Non-pigmented ciliary epithelial cell (primary cell): ENCODE results near the gene PPL.
"Not testable (repeated sequence)": the region's sequence is repeated elsewhere in the genome, so short reads cannot be mapped to it uniquely, and the experiment has no call there.

ENCODE experiments used
- DNase-seq: peaks from one replicate; pipeline ENCODE4 v3.0.0-alpha.2; 2010; ENCODE audit warnings: low read depth

The PPL gene

DNA sequence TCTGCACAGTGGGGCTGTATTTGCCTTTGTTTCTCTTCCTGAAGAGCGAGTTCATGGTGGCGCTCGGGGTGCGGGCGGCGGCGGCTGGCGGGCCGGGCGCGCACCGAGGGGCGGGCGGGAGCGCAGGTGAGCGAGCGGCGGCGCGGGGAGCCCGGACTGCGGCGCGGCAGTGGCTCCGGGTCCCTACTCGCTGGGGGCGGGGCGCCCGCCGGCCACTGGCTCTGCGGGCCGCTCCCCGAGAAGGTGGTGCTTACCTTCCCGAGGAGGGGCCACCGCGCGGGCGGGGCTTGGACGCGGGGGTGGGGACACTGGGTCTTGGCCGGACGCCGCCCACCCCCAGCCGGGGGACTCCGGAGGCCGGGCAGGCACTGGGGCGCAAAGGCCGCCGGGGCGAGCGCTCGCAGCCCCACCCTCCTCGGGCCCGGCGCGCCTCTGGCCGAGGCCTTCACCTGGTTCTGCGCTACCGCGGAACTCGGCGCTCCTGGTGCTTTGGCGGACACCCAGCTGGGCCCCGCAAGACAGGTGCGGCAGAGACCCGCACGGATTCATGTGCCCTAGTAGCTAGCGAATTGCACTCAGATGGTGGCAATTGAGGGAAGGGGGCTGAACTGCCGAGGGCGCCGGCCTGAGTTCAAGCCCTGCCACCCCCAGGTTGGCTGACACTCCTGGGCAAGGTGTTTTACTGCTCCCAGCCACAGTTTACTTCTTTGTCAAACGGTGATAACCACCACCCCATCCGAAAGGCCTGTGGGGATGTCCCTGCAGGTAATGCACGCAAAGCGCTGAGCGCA is at the start of gene PPL:
TSS of gene PPL (minus strand) at position 158 of the 791 bp plus-strand sequence. CDS start at position 55, 103 bp downstream.
- DNase-seq: no peak

- no peak for DNase-seq
Measured at GRCh38 chr16:4984174-4984990, 47.4 kb upstream of the PPL start.

GRCh38 chr16:4982056-4982867 is 45.3 kb upstream of the PPL start:
- no peak for DNase-seq

DNA sequence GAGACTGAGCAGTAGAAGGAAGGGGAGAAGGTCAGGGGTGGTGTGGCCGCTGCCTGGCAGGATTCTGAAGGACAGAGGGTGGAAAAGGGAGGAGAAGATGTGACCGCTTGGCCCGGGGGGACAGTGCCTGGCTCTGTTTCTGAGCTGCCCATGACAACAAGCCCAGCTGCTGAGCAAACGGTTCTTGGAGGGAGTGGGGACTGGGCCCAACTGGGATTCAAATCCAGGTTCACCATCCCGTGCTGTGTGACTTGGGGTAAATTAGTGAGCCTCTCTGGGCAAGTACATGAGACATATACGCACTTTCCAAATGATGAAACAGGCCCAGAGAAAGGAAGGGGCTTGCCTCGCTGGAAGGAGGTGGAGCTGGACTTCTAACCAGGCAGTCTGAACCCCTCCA is 44.5 kb upstream of the PPL start:
- no peak for DNase-seq

- no peak for DNase-seq
Measured at GRCh38 chr16:4980691-4981090, 43.7 kb upstream of the PPL start.

DNA sequence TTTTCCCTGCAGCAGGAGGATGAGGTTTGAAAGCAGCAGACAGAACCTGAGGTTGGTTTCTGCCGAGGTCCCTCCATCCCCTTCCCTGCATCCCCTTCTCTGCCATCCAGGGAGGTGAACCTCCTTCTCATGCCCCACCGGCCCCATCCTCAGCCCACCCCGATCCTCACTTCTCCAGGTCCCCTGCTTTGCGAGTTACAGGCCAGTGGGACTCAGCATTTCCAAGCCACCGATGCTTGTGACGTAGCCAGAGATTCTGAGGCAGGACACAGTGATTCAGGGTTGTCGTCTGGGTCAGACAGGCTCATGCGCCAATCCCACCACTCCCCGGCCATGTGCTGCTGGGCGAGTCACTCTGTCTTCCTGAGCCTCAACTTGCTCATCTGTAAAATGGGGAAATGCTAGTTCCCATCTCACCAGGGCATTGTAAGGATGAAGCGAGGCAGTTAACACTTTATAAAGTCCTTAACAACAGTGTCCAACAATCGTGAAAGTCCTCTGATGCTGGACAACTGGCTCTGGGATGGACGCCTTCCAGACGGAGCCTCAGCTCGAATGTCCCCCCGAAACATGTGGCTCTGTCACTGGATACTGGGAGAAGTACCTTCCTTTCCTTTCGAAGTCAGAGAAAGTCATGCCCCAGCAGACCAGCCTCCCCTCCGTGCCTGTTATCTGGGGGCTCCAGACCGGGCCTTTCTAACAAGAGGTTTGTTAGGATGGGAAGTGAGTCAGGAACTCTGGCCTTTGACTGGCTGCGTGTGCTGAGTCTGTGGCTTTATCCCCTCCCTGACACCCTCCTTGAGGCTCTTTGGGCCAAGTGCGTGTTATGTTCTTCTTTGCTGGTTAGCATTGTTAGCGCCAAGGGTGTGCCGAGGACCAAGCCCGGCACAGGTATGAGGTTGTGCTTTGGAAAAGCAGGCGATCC is 43.0 kb upstream of the PPL start:
- DNase-seq: no peak

DNA sequence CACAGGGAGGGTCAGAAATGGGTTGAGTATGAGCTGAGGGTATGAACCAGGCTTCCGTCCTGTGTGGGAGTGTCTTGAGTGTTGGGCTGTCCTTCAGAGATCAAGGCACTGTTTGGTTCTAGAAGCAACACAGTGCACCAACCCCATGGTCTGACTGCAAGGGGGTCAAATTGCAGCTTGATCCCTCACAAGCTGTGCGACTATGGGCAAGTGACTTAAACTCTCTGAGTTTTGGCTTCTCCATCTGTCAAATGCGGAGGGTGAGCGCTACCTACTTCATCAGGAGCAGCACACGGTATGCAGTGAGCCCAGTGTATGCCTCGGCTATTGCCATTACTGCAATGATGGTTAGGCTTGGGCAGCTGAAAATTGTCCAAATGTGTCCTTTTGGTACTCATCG is 42.2 kb upstream of the PPL start:
- DNase-seq: no peak

DNA sequence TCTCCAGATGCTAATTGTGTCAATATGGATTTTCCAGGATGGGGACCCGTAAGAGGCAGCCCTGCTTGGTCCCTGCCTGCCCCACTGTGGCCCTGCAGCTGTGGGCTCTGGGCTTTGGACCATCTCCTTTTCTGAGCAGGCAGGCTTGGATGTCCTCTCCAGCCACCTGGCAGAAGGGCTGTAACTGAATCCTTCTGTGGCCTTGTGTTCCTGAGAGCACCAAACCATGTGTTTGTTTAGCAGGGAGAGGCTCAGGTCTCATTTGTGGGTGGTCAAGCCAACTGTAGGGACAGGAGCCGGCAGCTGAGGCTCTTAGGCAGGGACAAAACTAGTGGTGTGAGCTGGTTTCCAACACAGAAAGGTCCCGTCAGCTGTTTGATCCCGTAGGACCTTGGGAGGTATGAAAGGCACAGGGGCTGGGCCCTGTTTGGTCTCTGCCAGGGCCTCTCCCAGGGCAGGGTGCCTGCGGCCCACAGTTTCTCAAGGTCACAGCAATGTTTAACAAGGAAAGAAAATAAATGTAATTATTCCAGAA is 39.7 kb upstream of the PPL start:
- no peak for DNase-seq

GRCh38 chr16:4976079-4976478 is 39.1 kb upstream of the PPL start:
- no peak for DNase-seq

DNA sequence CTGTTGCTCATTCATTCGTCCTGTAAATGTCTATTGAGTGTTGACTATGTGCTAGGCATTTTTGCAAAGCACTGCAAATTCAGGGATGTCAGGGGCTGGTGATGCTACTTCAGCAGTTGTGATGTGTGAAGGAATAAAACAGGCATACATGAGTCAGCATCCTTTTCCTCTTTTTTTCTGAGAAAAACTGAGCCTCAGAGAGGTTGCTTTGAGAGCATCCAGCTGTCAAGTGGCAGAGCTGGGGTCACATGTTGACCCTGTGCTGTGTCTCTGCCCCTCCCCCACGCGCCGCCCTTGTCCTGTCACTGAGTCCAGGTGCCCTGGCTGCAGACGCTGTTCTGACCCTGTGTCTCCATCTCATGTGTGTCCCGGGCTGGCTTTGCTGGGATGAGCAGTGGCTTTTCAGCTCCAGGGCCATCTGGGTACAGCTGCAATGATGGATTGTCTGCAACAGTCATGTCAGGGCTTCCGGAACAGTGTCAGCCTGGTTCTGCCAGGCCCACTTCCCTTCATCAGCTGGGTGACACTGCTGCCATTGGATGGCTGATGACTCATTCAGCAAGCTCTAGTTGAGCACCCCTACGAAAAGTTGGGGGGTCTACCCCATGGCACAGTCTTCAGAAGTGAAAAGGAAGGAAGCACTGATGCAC is 36.1 kb upstream of the PPL start:
- no peak for DNase-seq

DNA sequence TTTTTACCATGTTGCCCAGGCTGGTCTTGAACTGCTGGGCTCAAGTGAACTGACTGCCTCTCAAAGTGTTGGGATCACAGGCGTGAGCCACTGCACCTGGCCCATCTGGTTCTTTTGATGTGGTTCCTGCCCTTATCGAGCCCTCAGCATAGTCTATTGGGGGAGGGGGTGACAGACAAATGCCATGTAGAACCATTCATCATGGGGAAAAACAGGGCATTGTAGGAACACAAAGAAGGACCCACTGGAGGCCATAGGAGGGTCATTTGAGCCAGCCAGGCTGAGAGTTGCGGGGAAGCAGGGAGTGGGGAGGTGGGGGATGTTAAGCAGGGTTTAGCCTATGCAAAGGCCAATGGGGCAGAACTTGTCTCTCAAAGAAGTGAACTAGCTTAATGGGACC is 33.1 kb upstream of the PPL start:
- no peak for DNase-seq

DNA sequence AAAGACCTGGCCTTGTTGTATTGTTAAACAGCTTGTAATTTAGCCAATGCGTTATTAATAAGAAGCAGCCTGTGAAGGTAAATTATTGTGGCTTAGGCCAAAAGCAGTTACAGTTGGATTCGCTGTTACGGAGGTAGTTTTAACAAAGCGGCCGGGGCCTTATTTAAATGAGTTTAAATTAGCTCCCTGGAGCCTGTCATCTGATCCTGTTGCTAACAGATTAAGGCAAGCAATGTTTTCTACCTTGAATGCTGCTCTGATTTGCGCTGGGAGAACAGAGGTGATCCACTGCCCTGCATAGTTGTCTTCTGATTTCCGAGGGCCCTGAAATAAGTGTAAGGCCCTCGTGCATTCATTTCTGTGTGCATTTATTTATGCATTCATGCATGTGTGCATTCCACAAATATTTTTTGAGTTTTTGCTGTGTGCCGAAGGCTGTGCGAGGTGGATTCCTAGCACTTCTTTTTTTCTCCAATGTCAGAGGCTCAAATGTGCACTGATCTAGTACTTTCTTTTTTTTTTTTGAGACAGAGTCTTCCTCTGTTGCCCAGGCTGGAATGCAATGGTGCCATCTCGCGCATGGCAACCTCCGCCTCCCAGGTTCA is 32.0 kb upstream of the PPL start:
- no peak for DNase-seq

- DNase-seq: not testable (repeated sequence)
Measured at GRCh38 chr16:4968278-4968677, 31.3 kb upstream of the PPL start.

DNA sequence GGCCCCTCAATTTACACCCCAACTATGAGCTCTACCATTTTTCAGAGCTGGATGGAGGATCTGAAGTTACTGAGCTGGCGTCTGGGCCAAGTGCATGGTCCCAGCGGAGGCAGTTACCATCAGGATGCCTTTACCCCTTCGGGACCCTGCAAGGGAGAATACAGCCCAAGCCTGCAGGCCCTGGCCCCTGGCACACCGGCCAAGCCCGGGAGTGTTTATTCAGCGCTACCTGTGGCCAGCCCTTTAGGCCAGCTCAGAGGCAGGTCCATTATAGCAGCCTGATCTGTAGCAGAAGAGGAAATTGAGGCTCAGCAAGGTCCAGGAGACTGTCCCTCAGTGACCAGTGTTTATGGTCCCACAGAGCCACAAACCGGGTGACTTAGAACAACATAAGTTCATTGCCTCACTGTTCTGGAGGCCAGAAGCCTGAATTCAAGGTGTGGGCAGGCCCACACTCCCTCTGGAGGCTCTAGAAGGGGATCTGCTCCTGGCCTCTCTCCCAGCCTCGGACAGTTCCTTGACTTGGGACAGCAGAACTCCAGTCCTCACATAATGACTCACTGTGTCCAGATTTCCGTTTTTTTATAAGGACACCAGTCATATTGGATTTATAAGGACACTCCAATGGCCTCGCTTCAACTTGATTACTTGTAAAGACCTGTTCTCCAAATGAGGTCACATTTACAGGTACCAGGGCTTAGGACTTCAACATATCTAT is 29.9 kb upstream of the PPL start:
- DNase-seq: no peak

- not testable (repeated sequence) for DNase-seq
Measured at GRCh38 chr16:4963527-4963926, 26.6 kb upstream of the PPL start.

GRCh38 chr16:4962716-4963115 is 25.8 kb upstream of the PPL start:
- DNase-seq: no peak

- no peak for DNase-seq
Measured at GRCh38 chr16:4960579-4960978, 23.6 kb upstream of the PPL start.

GRCh38 chr16:4958510-4959438 is 21.8 kb upstream of the PPL start:
- DNase-seq: no peak
